ENCODE measurements around the gene GP5.

GP5 gene

GRCh38 chr3:194374935-194375334 lies 24.1 kb downstream of the GP5 start:
- H3K4me3 ChIP-seq (ENCODE audit: low read depth, low read length, poor library complexity, severe bottlenecking) = no peak overlapping the region
- no peaks in the 10 kb centered on the region for H3K9me3 ChIP-seq (ENCODE audit: low read length)
- no peak overlapping the region for H3K27ac ChIP-seq (ENCODE audit: low read depth, low read length, poor library complexity, severe bottlenecking)
- peaks cover 3% of the 10 kb centered on the region for H3K27me3 ChIP-seq (ENCODE audit: insufficient read depth, low read length)
- no peaks in the 10 kb centered on the region for H3K79me2 ChIP-seq (ENCODE audit: insufficient read depth, low read length)
- no peaks in the 10 kb centered on the region for H3K4me1 ChIP-seq (ENCODE audit: insufficient read depth, low read length, severe bottlenecking)
- TF ChIP-seq EZH2 (IDR thresholded peaks at IDR 0.05; ENCODE audit: borderline replicate concordance, low read length) = no peak
- no peak for TF ChIP-seq CTCF (IDR thresholded peaks at IDR 0.05; ENCODE audit: low read length)
- H2AFZ ChIP-seq (ENCODE audit: low read length) = no peak overlapping the region
- no peaks in the 10 kb centered on the region for H3K36me3 ChIP-seq (ENCODE audit: insufficient read depth, low read length)
- no peaks in the 10 kb centered on the region for H3F3A ChIP-seq (ENCODE audit: insufficient read depth, low read length)
- no peaks in the 10 kb centered on the region for H4K20me1 ChIP-seq (ENCODE audit: insufficient read depth, low read length)
- H3K9ac ChIP-seq (ENCODE audit: low read length) = no peak overlapping the region
- H3K9me2 ChIP-seq (ENCODE audit: low read depth, low read length) = no peaks in the 10 kb centered on the region
- no peak overlapping the region for H3K4me2 ChIP-seq (ENCODE audit: low read length)

GRCh38 chr3:194373899-194374298 lies 25.2 kb downstream of the GP5 start:
- H3K27ac ChIP-seq (ENCODE audit: low read depth, low read length, poor library complexity, severe bottlenecking) = no peak overlapping the region
- no peak overlapping the region for H3K9ac ChIP-seq (ENCODE audit: low read length)
- no peaks in the 10 kb centered on the region for H3K4me1 ChIP-seq (ENCODE audit: insufficient read depth, low read length, severe bottlenecking)
- no peaks in the 10 kb centered on the region for H3K9me2 ChIP-seq (ENCODE audit: low read depth, low read length)
- H3K27me3 ChIP-seq (ENCODE audit: insufficient read depth, low read length) = no peaks in the 10 kb centered on the region; the same call in 1 of the 2 replicates
- H3K79me2 ChIP-seq (ENCODE audit: insufficient read depth, low read length) = no peaks in the 10 kb centered on the region
- TF ChIP-seq EZH2 (IDR thresholded peaks at IDR 0.05; ENCODE audit: borderline replicate concordance, low read length) = no peak
- TF ChIP-seq CTCF (IDR thresholded peaks at IDR 0.05; ENCODE audit: low read length) = no peak
- H3K4me3 ChIP-seq (ENCODE audit: low read depth, low read length, poor library complexity, severe bottlenecking) = no peak overlapping the region
- H4K20me1 ChIP-seq (ENCODE audit: insufficient read depth, low read length) = no peaks in the 10 kb centered on the region
- no peaks in the 10 kb centered on the region for H3K9me3 ChIP-seq (ENCODE audit: low read length)
- no peaks in the 10 kb centered on the region for H3K36me3 ChIP-seq (ENCODE audit: insufficient read depth, low read length)
- no peak overlapping the region for H2AFZ ChIP-seq (ENCODE audit: low read length)
- no peaks in the 10 kb centered on the region for H3F3A ChIP-seq (ENCODE audit: insufficient read depth, low read length)
- H3K4me2 ChIP-seq (ENCODE audit: low read length) = no peak overlapping the region

GRCh38 chr3:194373028-194373427 lies 26.0 kb downstream of the GP5 start:
- H3K4me1 ChIP-seq (ENCODE audit: insufficient read depth, low read length, severe bottlenecking) = no peaks in the 10 kb centered on the region
- no peaks in the 10 kb centered on the region; the same call in 1 of the 2 replicates for H3K27me3 ChIP-seq (ENCODE audit: insufficient read depth, low read length)
- TF ChIP-seq CTCF (IDR thresholded peaks at IDR 0.05; ENCODE audit: low read length) (no peak), EZH2 (IDR thresholded peaks at IDR 0.05; ENCODE audit: borderline replicate concordance, low read length) (no peak)
- no peaks in the 10 kb centered on the region for H3F3A ChIP-seq (ENCODE audit: insufficient read depth, low read length)
- H3K36me3 ChIP-seq (ENCODE audit: insufficient read depth, low read length) = no peaks in the 10 kb centered on the region
- H3K9me3 ChIP-seq (ENCODE audit: low read length) = no peaks in the 10 kb centered on the region
- no peak overlapping the region for H2AFZ ChIP-seq (ENCODE audit: low read length)
- no peaks in the 10 kb centered on the region for H3K79me2 ChIP-seq (ENCODE audit: insufficient read depth, low read length)
- H3K27ac ChIP-seq (ENCODE audit: low read depth, low read length, poor library complexity, severe bottlenecking) = no peak overlapping the region
- no peak overlapping the region for H3K4me2 ChIP-seq (ENCODE audit: low read length)
- no peak overlapping the region for H3K9ac ChIP-seq (ENCODE audit: low read length)
- no peaks in the 10 kb centered on the region for H4K20me1 ChIP-seq (ENCODE audit: insufficient read depth, low read length)
- no peak overlapping the region for H3K4me3 ChIP-seq (ENCODE audit: low read depth, low read length, poor library complexity, severe bottlenecking)
- no peaks in the 10 kb centered on the region for H3K9me2 ChIP-seq (ENCODE audit: low read depth, low read length)
